ENCODE results near the gene ARHGEF28.

ARHGEF28 gene

DNA sequence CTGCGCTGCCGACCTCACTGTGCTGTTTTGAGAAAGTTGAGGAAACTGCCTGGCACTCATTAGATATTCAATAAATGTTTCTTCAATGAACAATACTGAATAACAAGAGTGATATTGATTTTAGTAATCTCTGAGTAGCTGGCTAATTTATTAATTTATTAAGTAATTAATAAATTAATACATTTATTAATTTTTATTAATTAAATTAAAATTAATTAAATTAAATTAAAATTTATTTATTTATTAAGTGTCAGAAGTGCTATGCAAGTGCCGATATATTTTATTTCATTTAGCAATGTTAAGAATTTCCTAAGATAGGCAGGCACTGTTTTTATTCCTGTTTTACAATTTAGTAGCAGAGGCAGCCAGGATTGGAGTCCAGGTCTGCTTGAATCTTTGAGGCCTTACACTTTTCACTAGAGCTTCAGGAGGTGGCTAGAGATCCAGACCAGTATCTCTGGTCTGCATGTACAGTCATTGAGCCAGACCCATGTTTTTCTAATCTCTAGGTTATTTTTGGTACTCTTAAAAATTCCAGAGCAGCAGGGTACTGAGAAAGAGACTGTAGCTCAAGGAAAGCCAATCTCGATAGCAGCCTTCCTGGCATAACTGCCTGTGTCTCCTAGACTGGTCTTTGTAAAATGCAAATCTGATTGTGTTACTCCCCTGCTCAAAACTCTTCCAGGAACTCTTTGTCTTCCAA is 109.2 kb downstream of the ARHGEF28 start:
- no peak for DNase-seq (ENCODE audit: low read depth, low spot score)

DNA sequence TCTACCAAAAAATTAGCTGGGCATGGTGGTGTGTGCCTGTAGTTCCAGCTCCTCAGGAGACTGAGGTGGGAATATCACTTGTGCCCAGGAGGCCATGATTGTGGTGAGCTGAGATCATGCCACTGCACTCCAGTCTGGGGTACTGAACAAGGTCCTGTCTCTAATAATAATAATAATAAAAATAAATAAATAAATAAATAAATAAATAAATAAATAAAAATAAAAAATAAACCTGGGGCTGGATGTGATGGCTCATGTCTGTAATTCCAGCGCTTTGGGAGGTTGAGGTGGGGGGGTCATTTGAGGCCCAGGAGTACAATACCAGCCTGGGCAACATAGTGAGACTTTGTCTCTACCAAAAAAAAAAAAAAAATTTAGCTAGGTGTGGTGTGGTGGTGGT is 113.7 kb downstream of the ARHGEF28 start:
- no peak for DNase-seq (ENCODE audit: low read depth, low spot score)

DNA sequence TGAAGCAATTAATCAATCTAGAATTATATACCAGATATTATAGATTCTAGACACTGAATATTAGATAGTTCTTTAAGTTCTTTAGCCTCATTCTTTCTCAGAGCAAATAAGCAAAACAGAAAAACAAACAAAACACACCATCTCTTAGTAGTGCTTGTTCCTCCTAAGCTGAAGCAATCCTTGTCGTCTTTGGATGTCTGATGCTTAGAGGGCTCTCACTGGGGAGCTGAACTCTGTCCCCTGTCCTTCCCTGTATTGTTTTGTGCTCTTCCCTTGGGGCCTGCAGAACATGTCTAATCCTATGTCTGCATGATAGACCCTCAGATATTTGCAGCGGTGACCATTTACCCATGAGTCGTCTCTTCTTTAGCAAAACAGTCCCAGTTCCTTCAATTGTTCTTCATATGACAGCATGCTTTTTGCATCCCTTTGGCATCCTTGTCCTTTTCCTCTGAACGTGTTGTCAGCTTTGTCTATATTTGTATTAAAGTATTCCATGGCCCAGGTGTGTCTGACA is 114.3 kb downstream of the ARHGEF28 start:
- DNase-seq (ENCODE audit: low read depth, low spot score), result no peak

GRCh38 chr5:73743161-73743560 is 117.2 kb downstream of the ARHGEF28 start:
- DNase-seq (ENCODE audit: low read depth, low spot score), result no peak

DNA sequence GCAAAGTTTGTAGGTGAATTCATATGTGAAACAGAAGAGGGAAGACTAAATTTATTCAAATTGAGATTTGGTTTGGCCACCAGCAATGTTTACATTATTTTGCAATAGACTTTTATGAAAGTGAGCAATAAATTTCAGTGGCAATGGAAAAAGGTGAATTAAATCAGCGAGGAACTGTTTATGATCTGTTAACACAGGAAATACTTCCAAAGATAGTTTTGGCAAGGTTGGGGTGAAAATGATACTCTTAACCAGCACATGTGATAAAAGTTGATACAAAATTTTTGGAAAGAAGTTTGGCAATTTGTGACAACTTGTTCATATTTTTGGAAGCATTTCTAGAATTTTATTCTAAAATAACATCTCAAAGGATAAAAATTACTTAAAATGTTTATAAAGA is 119.8 kb downstream of the ARHGEF28 start:
- DNase-seq (ENCODE audit: low read depth, low spot score), result no peak

DNA sequence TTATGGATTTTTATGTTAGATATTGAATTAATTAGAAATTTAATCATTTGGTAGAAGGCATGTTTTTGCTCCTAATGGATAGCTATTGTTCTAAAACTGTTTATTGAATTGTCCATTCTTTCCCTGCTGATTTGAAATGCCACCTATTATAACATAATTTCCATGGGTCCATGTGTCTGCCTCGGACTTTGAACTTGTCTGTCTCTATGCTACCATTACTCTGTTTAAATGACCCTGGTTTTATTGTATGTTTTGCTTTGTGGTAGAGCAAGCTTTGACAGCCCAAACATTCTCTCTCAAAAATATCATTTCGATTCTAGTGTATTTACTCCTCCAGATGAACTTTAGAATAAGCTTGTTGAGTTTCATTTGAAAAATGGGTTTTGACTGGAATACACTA is 120.6 kb downstream of the ARHGEF28 start:
- DNase-seq (ENCODE audit: low read depth, low spot score), result no peak

- no peak for DNase-seq (ENCODE audit: low read depth, low spot score)
Measured at GRCh38 chr5:73747696-73748380, 121.8 kb downstream of the ARHGEF28 start.

- no peak for DNase-seq (ENCODE audit: low read depth, low spot score)
Measured at GRCh38 chr5:73748510-73749400, 122.8 kb downstream of the ARHGEF28 start.

DNA sequence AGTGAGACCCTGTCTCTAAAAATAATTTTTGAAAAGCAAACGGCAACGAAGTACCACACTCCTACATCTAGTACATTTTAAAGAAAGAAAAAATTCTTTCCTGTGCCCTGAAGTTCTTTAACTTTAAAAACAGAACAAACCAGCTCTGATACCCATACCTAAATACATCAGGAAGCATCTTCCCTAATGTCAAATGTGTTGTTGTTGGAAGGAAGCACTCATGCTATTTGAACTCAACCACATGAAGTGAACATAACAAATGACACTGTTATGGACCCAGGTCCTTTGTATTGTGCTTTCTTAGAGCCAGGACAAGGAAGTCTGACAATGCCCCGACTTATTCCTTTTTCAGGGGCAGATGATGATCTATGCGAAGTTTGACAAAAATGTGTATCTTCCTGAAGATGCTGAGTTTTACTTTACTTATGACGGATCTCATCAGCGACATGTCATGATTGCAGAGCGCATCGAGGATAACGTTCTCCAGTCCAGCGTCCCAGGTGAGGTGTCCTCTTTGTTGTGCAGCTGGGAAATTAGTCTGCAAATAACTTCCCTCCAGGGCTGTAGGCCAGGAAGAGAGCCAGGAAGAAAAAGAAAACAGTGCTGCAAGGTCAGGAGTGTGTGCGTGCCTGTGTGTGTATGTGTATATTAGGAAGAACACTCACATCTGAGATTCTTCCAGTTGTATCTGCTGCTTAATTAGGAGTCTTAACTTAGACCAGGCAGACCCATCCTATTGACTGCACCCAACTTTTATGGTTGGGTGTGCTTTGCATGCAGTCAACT is 123.7 kb downstream of the ARHGEF28 start:
- no peak for DNase-seq (ENCODE audit: low read depth, low spot score)

GRCh38 chr5:73751254-73751914 is 125.4 kb downstream of the ARHGEF28 start:
- DNase-seq (ENCODE audit: low read depth, low spot score), result no peak

DNA sequence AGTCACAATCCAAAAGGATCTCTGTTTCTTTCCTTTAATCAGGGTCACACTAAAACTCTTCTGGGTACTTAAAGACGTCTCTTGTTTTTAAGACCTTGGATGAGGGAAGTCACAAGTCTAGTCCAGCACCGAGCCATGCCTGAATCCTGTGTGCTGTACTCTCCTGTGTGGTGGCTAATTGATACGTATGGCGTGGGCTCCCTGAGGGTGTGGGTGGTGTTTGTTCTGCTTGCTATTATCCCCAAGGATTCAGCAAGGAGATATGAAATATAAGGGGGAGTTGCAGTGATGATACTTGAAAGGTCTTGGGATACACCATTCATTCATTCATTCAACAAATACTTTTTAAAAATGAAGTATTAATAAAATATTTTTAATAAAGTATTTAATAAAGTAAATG is 128.3 kb downstream of the ARHGEF28 start:
- DNase-seq (ENCODE audit: low read depth, low spot score), result no peak

- DNase-seq (ENCODE audit: low read depth, low spot score), result no peak
Measured at GRCh38 chr5:73757416-73757815, 131.4 kb downstream of the ARHGEF28 start.

DNA sequence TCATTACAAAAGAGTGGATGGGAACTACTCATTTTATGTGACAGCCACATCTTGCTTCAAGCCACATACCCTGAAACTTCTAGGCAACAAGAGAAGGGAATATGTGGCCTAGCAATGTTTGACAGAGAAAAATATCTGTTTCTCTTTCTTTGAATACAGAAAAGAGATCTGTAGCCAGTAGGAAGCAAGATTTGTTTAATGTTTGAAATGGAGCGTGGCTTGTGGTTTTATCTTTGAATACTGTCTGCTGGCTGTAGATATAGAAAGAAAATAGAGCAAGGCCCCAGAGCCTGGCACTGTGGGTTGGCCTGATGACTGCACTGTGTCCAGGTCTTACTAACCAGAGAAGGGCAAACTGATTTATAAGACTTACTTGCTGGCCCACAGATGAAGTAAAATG is 133.8 kb downstream of the ARHGEF28 start:
- DNase-seq (ENCODE audit: low read depth, low spot score), result no peak

DNA sequence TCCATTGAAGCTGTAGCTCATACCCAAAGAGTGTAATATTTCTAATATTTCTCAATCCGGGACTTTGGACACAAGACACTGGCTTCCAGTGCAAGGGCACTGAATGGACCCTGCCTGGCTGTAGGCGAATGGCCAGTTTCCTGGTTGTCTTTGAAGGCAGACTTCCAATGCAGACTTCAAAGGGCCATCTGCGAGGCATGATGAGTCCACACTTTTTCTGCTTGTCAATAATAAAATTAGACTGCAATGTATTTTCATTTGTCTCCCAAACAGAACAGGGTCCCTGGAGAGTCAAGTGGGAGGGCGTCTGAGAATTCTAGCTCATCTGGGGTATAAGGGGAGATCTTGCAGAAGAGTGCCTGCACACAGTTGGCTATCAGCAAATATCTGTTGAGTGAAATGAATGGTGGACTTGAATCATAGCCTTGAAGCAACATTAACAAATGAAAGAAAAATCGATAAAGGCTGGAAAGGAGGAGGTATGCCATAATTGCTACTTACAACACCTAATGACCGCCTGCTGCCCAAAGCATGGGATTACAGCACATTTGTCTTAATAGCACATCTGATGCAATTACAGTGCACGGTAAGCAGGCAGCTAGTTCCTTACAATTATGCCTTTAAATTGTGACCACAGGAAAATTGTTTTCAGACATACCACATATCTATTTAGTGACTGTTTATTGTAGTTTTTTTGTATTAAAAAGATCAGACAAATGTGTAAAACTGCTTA is 137.5 kb downstream of the ARHGEF28 start:
- no peak for DNase-seq (ENCODE audit: low read depth, low spot score)

- no peak for DNase-seq (ENCODE audit: low read depth, low spot score)
Measured at GRCh38 chr5:73764586-73764985, 138.6 kb downstream of the ARHGEF28 start.

- DNase-seq (ENCODE audit: low read depth, low spot score), result no peak
Measured at GRCh38 chr5:73764996-73765395, 139.0 kb downstream of the ARHGEF28 start.

GRCh38 chr5:73766902-73767301 is 140.9 kb downstream of the ARHGEF28 start:
- DNase-seq (ENCODE audit: low read depth, low spot score), result no peak

GRCh38 chr5:73770172-73771025 is 144.4 kb downstream of the ARHGEF28 start:
- DNase-seq (ENCODE audit: low read depth, low spot score), result no peak

GRCh38 chr5:73774924-73775323 is 148.9 kb downstream of the ARHGEF28 start:
- DNase-seq (ENCODE audit: low read depth, low spot score), result no peak
